Spleen (tissue), 11 donors: ENCODE results near the gene JADE1. TPM values are rescaled to one million over a fixed set of nuclear protein-coding genes. Genes with fewer than 3 reads are reported as not detected.

ENCODE experiments used
- DNase-seq: peaks from one replicate; pipeline ENCODE4 v3.0.0-alpha.2; 2020
- H3K27ac ChIP-seq, 8 donors: fragments of 200-600 bp; sonication (generic) in 7 of 8; 1 replicate in 4 of 8; 2 replicates in 4 of 8; pipeline versions ENCODE4 v1.5.0 to v1.8.0; 2016 to 2021; ENCODE audit warnings: inconsistent platforms in 4 of 8, mild to moderate bottlenecking in 4 of 8, moderate library complexity in 1 of 8
- H3K27me3 ChIP-seq, 7 donors: fragments of 200-600 bp; sonication (generic) in 6 of 7; replicated peaks in 1 of 7; 1 replicate in 4 of 7; 2 replicates in 3 of 7; pipeline versions ENCODE4 v1.5.0 to v1.8.0; 2016 to 2021; ENCODE audit warnings: inconsistent platforms in 3 of 7, mild to moderate bottlenecking in 1 of 7
- H3K36me3 ChIP-seq, 6 donors: fragments of 200-600 bp; sonication (generic) in 5 of 6; 1 replicate in 4 of 6; 2 replicates in 2 of 6; pipeline versions ENCODE4 v1.5.0 to v1.8.0; 2016 to 2021; ENCODE audit warnings: inconsistent platforms in 2 of 6
- H3K4me1 ChIP-seq, 6 donors: fragments of 200-600 bp; sonication (generic) in 5 of 6; 1 replicate in 3 of 6; 2 replicates in 3 of 6; pipeline versions ENCODE4 v1.5.0 to v1.8.0; 2016 to 2021; ENCODE audit warnings: inconsistent platforms in 3 of 6
- H3K4me3 ChIP-seq, 8 donors: fragments of 200-600 bp; sonication (generic) in 7 of 8; 1 replicate in 4 of 8; 2 replicates in 4 of 8; pipeline versions ENCODE4 v1.5.0 to v1.8.0; 2016 to 2021; ENCODE audit warnings: inconsistent platforms in 4 of 8, mild to moderate bottlenecking in 4 of 8, moderate library complexity in 2 of 8
- H3K9me3 ChIP-seq, 8 donors: fragments of 200-600 bp; sonication (generic) in 7 of 8; 1 replicate in 4 of 8; 2 replicates in 4 of 8; pipeline versions ENCODE4 v1.5.0 to v1.8.0; 2016 to 2021; ENCODE audit warnings: inconsistent platforms in 4 of 8
- POLR2A ChIP-seq, 3 donors: fragments of 450-650 bp; IDR thresholded peaks; one replicate each; pipeline ENCODE4 v1.5.1; 2017; ENCODE audit warnings: antibody characterized with exemption in 3 of 3, mild to moderate bottlenecking in 1 of 3
- POLR2AphosphoS5 ChIP-seq, 3 donors: sonication (generic); formaldehyde crosslinking; IDR thresholded peaks; one replicate each; pipeline ENCODE4 v1.5.1; 2017; ENCODE audit warnings: antibody characterized with exemption in 3 of 3
- WGBS, 5 donors: extraction: QIAGEN DNeasy Blood & Tissue Kit in 3 of 5; methylation state at CpG; one replicate each; pipeline versions ENCODE4 v1.1.5 to v1.1.7; 2013 to 2018; 5-methylcytosine and 5-hydroxymethylcytosine counted together
- intact Hi-C: fragments of 100-400 bp; cut with DNase I; formaldehyde crosslinking; loops from one replicate; pipeline ENCODE4 v1.15.0; 2023; ENCODE audit warnings: low total_unique reads
- polyA plus RNA-seq, 3 donors: library from polyadenylated mRNA; stranded (reverse); fragments of 200-250 nt; gene quantifications; one replicate each; pipeline ENCODE4 v1.2.1, GENCODE V29; 2013
- total RNA-seq, 7 donors: library from RNA; depleted of rRNA in 3 of 7; stranded (reverse); fragments of >200 nt in 3 of 7; fragmentation: NEBNext Ultra II Directional in 4 of 7; extraction: Animal tissue kit (Norgen Biotek cat#: 25700) in 4 of 7; gene quantifications; one replicate each; pipeline versions ENCODE4 v1.1.0 to v1.2.1, GENCODE V29; 2016 to 2021
- TF ChIP-seq, protein P1 (sequence below), 11 experiments: fragments of 200-600 bp in 7 of 11; fragments of 450-650 bp in 4 of 11; sonication (generic) in 4 of 11; IDR thresholded peaks in 8 of 11; conservative IDR thresholded peaks in 3 of 11; 1 replicate in 7 of 11; 2 replicates in 4 of 11; pipeline versions ENCODE4 v1.4.0 to v1.8.0; 2016 to 2021; ENCODE audit warnings: antibody characterized with exemption in 11 of 11, inconsistent platforms in 4 of 11, mild to moderate bottlenecking in 1 of 11
- donor health status: healthy with polysubstance abuse.
- donor health status: DM: no; HTN: no; CAD: no; lungs with moderate emphysema.
- donor health status: DM: no; HTN: no; CAD: no.
- donor health status: Bipolar disorder and iron deficiency.
- donor health status: healthy.
- donor health status: DM: no; HTN: no; CAD: no.
- donor health status: DM: yes; HTN: yes; CAD: no.

The JADE1 gene
- total and polyA plus RNA-seq, 10 donors: 8.1 to 37.0 (median 28.6) TPM

DNA sequence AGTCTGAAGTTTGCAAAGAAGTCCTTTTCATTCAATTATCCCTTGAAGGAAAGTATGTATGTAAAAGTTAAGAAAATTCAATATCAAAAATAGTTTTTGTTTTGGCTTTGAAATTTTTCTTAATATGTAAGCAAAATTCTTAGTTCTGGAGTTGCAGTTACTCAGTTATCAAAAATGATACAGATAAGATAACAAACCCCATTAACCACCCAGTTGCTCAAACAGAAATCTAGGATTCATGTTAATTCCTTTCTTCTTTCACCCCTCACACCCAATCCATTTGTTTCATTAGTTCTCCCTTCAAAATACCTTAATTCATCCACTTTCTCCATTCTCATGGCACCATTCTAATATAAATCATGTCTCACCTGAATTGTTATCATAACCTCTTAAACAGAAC, 40.5 kb upstream of the JADE1 start:
- no peaks in the 10 kb centered on the region for H3K9me3 ChIP-seq
- intact Hi-C loops: no loop called here
- TF ChIP-seq POLR2AphosphoS5 (IDR thresholded peaks at IDR 0.05) (no peak), POLR2A (IDR thresholded peaks at IDR 0.05) (no peak)
- TF ChIP-seq, protein P1, sequence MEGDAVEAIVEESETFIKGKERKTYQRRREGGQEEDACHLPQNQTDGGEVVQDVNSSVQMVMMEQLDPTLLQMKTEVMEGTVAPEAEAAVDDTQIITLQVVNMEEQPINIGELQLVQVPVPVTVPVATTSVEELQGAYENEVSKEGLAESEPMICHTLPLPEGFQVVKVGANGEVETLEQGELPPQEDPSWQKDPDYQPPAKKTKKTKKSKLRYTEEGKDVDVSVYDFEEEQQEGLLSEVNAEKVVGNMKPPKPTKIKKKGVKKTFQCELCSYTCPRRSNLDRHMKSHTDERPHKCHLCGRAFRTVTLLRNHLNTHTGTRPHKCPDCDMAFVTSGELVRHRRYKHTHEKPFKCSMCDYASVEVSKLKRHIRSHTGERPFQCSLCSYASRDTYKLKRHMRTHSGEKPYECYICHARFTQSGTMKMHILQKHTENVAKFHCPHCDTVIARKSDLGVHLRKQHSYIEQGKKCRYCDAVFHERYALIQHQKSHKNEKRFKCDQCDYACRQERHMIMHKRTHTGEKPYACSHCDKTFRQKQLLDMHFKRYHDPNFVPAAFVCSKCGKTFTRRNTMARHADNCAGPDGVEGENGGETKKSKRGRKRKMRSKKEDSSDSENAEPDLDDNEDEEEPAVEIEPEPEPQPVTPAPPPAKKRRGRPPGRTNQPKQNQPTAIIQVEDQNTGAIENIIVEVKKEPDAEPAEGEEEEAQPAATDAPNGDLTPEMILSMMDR (IDR thresholded peaks at IDR 0.05 in 8 of 11, conservative IDR thresholded peaks at IDR 0.05 in 3 of 11): no peak
- no peaks in the 10 kb centered on the region for H3K27me3 ChIP-seq
- H3K27ac ChIP-seq: no peak overlapping the region
- no peaks in the 10 kb centered on the region for H3K36me3 ChIP-seq
- H3K4me3 ChIP-seq: no peak overlapping the region
- H3K4me1 ChIP-seq: no peaks in the 10 kb centered on the region
- no peak for DNase-seq

DNA sequence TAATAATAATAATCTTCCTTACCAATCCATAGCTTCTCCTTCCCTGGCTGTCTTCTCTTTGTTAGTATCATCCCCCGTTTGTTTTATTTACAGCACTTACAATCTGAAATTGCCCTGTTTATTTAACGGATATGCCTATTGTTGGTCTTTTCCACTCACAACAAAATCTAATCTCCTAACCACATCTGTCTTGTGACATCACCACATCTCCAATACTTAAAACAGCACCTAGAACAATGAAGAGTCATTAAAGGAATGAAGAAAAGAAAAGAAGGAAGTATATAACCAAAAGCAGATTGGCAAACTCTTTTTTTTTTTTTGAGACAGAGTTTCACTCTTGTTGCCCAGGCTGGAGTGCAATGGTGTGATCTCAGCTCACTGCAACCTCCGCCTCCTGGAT, 38.7 kb upstream of the JADE1 start:
- H3K27me3 ChIP-seq: no peaks in the 10 kb centered on the region
- no peaks in the 10 kb centered on the region for H3K4me1 ChIP-seq
- DNase-seq: no peak
- intact Hi-C loops: no loop called here
- TF ChIP-seq POLR2AphosphoS5 (IDR thresholded peaks at IDR 0.05) (no peak), POLR2A (IDR thresholded peaks at IDR 0.05) (no peak)
- TF ChIP-seq, protein P1 (IDR thresholded peaks at IDR 0.05 in 8 of 11, conservative IDR thresholded peaks at IDR 0.05 in 3 of 11): no peak
- H3K36me3 ChIP-seq: no peaks in the 10 kb centered on the region
- H3K4me3 ChIP-seq: no peak overlapping the region
- no peak overlapping the region for H3K27ac ChIP-seq
- no peaks in the 10 kb centered on the region for H3K9me3 ChIP-seq
- WGBS, 5 donors: 70 to 81% (median 76%) methylated on average over 3 of the region's 3 CpGs

DNA sequence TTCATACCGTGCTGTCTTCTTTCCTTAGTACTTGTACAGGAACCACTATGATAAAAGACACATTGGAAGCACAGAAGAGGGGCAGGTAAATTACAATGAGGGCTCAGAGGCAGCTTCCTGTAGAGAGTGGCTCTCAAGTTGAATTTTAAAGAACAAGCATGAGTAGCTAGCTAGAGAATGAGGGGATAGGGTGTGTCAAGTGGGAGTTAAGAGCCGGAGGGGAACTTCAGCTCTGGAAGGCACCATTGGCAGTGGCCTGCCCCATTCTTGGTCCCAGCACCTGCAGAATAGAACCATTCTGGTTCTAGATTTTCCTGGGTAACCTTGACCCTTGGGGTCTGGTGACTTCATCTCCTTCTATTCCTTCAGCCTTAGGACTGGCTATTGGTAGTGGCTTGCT, 34.0 kb upstream of the JADE1 start:
- no peak overlapping the region for H3K27ac ChIP-seq
- H3K27me3 ChIP-seq: no peaks in the 10 kb centered on the region
- no peak overlapping the region for H3K4me3 ChIP-seq
- H3K4me1 ChIP-seq: no peaks in the 10 kb centered on the region
- H3K36me3 ChIP-seq: no peaks in the 10 kb centered on the region
- intact Hi-C loops: no loop called here
- DNase-seq: no peak
- no peaks in the 10 kb centered on the region for H3K9me3 ChIP-seq
- 84 to 96% (median 88%) methylated on average over 2 of the region's 2 CpGs for WGBS, 5 donors
- TF ChIP-seq POLR2AphosphoS5 (IDR thresholded peaks at IDR 0.05) (no peak), POLR2A (IDR thresholded peaks at IDR 0.05) (no peak)
- TF ChIP-seq, protein P1 (IDR thresholded peaks at IDR 0.05 in 8 of 11, conservative IDR thresholded peaks at IDR 0.05 in 3 of 11): no peak

DNA sequence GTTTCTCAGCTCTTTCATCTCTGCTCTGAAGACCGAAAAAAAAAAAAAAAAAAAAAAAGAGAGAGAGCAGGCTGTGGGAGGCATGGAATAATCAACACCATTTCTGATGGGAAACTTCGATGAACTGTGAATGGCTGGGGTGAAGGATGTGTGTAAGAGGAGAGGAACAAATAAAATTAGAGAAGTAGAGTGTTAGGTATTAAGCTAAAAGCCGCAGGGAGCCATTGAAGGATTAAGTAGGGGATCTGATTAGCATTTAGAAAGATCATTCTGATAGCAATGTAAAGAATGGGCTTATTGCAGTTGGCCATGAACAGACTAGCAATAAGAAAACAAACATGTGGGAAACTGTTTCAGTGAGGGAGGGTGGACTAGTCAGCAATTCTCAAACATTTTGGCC, 33.6 kb upstream of the JADE1 start:
- Histone ChIP-seq H3K4me3 (no peak overlapping the region), H3K27ac (no peak overlapping the region), H3K9me3 (no peaks in the 10 kb centered on the region), H3K4me1 (no peaks in the 10 kb centered on the region), H3K36me3 (no peaks in the 10 kb centered on the region), H3K27me3 (no peaks in the 10 kb centered on the region)
- 78 to 83% (median 80%) methylated on average over 3 of the region's 3 CpGs for WGBS, 5 donors
- no peak for TF ChIP-seq POLR2A (IDR thresholded peaks at IDR 0.05)
- TF ChIP-seq, protein P1 (IDR thresholded peaks at IDR 0.05 in 8 of 11, conservative IDR thresholded peaks at IDR 0.05 in 3 of 11): no peak
- no peak for TF ChIP-seq POLR2AphosphoS5 (IDR thresholded peaks at IDR 0.05)
- no peak for DNase-seq
- intact Hi-C loops: no loop called here
